GM12873 (cell line): ENCODE data around the gene OR52E6.
A peak's percentile ranks its signal among the peaks of the same experiment; 100 is the strongest.

ENCODE experiments used
- CTCF ChIP-seq: IDR thresholded peaks from 2 replicates; pipeline ENCODE4 v1.5.1; 2012; ENCODE audit warnings: low read depth, mild to moderate bottlenecking, moderate library complexity, low read length, control low read depth; ENCODE audit not compliant: insufficient read depth; ENCODE audit errors: missing control alignments

OR52E6 gene

DNA sequence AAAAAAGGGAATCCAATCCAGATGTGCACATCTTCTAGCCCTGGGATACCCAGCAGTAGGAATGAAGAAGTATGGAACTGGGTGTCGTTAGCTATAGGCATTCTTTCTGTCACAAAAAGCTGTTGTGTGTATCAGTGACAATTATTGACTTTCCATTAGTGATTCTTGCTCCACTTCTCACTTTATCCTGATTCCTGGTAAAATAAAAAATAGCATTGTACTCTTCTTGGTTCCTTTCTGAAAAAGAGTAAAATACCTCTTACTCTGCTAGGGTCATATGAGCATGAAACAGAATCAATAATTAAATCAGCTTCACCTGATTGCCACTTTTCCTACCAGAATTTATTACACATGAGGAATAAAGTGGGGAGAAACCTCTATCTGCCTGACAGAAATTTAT is at the start of gene OR52E6:
OR52E6 (minus strand) TSS at position 101 of the 400 bp plus-strand sequence; CDS start at position 101, 0 bp downstream.
- no peak for TF ChIP-seq CTCF

DNA sequence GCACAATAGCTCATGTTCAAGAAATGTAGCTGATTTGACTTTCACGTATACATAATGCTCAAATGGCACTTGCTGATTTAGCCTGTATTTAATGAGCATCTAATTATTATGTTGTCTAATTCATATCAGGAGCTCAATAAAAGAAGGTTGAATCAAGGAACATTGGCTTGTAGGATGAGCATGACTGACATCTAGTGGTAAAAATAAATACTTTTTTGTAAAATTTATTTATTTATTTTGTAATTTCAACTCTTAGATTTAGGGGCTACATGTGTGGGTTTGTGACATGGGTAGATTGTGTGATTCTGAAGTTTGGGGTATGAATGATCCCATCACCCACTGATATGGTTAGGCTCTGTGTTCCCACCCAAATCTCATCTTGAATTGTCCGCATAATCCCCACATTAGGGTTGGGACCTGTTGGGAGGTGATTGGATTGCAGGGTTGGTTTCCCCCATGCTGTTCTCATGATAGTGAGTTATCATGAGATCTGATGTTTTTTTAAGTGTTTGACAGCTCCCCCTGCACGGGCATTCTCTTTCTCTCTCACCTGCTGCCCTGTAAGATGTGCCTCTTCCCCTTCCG is 49.6 kb upstream of the OR52E6 start:
- TF ChIP-seq CTCF: peak; percentile 28

DNA sequence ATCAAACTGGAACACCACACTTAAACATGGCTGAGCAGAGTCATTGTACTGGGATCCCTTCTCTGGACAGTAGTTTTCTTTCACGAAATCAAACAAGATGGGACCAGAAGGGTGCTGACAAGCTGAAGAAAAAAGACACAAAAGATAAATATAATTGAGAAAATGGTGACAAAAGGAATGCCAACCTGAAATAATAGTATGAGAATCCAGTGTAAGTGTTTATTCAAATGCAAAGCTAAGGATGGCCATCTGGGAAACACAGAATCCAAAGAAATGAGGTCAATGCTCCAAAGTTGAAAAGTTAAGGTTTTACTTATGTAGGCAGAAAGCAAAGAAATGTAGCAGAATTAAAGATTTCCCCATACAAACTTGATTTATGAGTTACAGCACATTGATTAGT is 46.0 kb upstream of the OR52E6 start:
- TF ChIP-seq CTCF: no peak

- TF ChIP-seq CTCF: no peak
These were observed 45.5 kb upstream of the OR52E6 start for GRCh38 chr11:5887172-5887571.

- no peak for TF ChIP-seq CTCF
These were observed 40.1 kb upstream of the OR52E6 start for GRCh38 chr11:5881756-5882155.

DNA sequence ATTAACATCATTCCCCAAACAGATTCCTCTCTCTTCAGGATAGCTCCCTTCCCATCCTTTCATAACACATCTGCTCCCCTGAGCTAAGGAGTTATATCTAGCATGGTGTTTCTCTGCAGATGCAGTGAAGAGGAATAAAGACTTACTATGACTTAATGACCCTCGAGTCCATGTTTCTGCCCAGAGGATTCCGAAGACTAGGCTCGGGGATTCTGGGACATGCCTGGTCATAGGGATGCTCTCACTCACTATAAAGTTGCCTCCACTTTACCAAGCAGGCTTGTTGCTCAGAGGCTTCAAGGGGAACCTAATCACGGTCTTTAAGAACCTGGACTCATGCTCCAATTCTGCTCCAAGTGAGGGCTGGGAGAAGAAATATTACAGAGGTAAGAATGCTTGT is 38.6 kb upstream of the OR52E6 start, which contains the start of gene OR52E4:
OR52E4 (plus strand) TSS at position 301 of the 400 bp plus-strand sequence. CDS start 3,664 bp downstream, outside the sequence.
- no peak for TF ChIP-seq CTCF

DNA sequence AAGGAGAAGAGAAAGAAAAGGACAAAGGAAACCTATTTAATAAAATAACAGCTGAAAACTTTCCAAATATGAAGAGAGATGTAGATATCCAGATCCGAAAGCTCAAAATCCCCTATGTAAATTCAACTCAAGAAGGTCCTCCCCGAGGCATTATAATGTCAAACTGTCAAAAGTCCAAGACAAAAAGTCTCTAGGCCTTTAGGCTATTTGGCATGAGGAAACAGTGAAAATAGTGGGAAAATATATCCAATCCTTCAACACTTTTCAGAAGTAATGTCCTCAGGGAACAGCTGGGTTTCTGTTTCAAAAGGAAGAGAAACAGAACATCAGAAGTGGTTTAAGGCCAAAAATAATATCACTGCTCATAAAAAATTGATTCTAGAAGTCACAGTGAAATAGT is 36.9 kb upstream of the OR52E6 start:
- no peak for TF ChIP-seq CTCF
